Endothelial cell of umbilical vein (primary cell): Measurements from ENCODE around the gene GATA2.

Source experiments
- CTCF ChIP-seq, 2 donors: IDR thresholded peaks; 1 replicate in 1 of 2; 2 replicates in 1 of 2; pipeline ENCODE4 v1.5.1; 2011; ENCODE audit warnings: low read length in 2 of 2, mild to moderate bottlenecking in 2 of 2, moderate library complexity in 2 of 2, control low read depth in 1 of 2, inconsistent platforms in 1 of 2, low read depth in 1 of 2; ENCODE audit not compliant: insufficient read depth in 1 of 2; ENCODE audit errors: extremely low read depth in 1 of 2
- EZH2 ChIP-seq: IDR thresholded peaks from 2 replicates; pipeline ENCODE4 v1.6.1; 2012; ENCODE audit warnings: borderline replicate concordance, low read depth, mild to moderate bottlenecking, moderate library complexity, low read length, inconsistent platforms; ENCODE audit not compliant: severe bottlenecking
- GATA2 ChIP-seq: IDR thresholded peaks from 2 replicates; pipeline ENCODE4 v1.7.0; 2011; ENCODE audit warnings: low read depth, mild to moderate bottlenecking, moderate library complexity, mixed read lengths, low read length; ENCODE audit not compliant: insufficient read length, insufficient read depth
- MYC ChIP-seq: IDR thresholded peaks from one replicate; pipeline ENCODE4 v1.6.1; 2011; ENCODE audit warnings: mild to moderate bottlenecking, low read depth, low read length
- POLR2A ChIP-seq: IDR thresholded peaks from 2 replicates; pipeline ENCODE4 v1.6.1; 2012; ENCODE audit warnings: low read depth, mild to moderate bottlenecking, control low read depth, low read length
- POLR2AphosphoS5 ChIP-seq: IDR thresholded peaks from 2 replicates; pipeline ENCODE4 v1.6.1; 2012; ENCODE audit warnings: low read depth, mild to moderate bottlenecking, control low read depth, low read length, moderate library complexity; ENCODE audit not compliant: insufficient read depth

DNA sequence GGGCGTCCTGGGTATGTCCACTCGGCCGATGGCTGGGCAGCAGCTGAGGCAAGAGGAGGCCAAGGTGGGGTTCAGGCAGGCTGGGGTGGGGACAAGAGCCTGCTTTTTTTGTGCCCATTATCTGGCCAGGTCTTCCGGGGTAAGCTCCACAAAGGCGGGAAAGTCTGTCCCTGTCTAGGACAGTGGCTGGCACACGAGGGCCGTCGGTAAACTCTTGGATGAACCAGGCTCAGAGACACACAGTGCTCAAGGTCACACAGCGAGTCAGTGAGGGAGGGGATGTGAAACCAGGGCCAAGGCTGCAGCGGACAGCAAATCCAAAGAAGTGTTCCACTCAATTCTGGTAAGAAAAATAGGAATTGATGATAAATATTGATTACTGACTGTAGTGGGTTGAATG is 29.2 kb downstream of the GATA2 start:
- TF ChIP-seq CTCF (IDR thresholded peaks at IDR 0.05; ENCODE audit: extremely low read depth in 1 of 2, insufficient read depth in 1 of 2, low read depth in 1 of 2, low read length in 2 of 2) (no peak), POLR2A (no peak), EZH2 (no peak), POLR2AphosphoS5 (no peak), MYC (no peak), GATA2 (no peak)
